HG03139 (cell line): ENCODE measurements around the gene ADAMTSL3.
"Not testable (repeated sequence)": the region's sequence is repeated elsewhere in the genome, so short reads cannot be mapped to it uniquely, and the experiment has no call there.

Source experiments
- ATAC-seq: cut with Tn5 transposase; IDR thresholded peaks from one replicate; pipeline ENCODE4 v1.9.1; 2021; ENCODE audit not compliant: unreplicated experiment

ADAMTSL3 gene

GRCh38 chr15:84079325-84079884 lies 425.5 kb downstream of the ADAMTSL3 start:
- ATAC-seq, result not testable (repeated sequence)

DNA sequence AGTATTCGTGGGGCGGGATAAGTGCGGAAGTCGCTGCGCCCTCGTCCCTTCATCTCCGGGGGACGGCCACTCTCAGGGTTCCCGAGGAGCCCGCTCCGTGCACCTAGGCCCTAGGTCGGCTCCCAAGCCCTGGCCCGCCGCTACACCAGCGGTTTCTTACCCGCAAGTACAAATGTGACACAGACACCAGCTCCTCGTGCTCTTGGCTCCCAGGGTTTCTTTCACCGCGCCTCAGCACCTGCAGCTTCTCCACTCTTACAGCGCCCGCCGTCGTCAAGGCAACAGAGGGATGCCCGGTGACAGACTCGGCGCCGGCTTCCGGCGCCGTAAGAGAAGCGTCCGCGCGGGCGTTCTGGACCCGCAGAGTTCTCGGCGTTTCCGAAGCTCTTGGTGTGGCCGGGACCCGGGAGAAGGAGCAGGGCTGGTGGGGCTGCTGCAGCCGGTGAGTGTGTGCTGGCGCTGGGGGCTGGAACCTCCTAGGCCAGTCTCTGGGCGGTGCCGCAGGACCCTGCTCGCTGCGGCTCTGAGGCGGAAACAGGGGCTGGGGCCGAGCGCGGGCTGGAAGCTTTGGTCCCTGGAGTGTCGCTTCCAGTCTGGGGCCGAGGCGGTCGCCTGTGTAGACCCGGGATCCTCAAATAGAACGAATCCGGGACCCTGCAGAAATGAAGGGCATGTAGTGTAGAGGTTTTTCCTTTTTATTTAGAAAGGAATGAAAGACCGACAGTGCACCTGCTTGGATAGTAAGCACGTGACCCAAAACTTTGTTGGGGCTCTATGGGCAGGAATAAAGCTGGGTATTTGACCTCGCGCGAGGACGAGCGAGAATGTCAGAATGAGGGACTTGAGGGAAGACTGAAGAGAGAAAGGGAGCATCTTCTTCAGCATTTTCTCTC lies 426.2 kb downstream of the ADAMTSL3 start:
- peak; percentile 81 for ATAC-seq

DNA sequence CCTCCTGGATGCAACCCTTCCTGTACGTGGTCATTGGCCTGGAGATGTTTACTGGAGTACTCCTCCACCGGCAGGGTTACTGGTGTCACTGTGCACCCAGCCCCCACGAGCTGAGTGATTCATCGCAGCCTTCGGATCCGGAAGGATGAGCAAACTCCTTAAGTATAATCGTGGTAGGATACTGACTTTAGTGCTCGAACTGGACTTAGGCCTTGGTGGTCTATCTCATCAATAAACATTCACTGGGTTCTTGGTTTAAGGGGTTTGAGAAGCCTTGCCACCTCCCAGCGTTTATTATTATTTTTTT lies 426.8 kb downstream of the ADAMTSL3 start:
- not testable (repeated sequence) for ATAC-seq

DNA sequence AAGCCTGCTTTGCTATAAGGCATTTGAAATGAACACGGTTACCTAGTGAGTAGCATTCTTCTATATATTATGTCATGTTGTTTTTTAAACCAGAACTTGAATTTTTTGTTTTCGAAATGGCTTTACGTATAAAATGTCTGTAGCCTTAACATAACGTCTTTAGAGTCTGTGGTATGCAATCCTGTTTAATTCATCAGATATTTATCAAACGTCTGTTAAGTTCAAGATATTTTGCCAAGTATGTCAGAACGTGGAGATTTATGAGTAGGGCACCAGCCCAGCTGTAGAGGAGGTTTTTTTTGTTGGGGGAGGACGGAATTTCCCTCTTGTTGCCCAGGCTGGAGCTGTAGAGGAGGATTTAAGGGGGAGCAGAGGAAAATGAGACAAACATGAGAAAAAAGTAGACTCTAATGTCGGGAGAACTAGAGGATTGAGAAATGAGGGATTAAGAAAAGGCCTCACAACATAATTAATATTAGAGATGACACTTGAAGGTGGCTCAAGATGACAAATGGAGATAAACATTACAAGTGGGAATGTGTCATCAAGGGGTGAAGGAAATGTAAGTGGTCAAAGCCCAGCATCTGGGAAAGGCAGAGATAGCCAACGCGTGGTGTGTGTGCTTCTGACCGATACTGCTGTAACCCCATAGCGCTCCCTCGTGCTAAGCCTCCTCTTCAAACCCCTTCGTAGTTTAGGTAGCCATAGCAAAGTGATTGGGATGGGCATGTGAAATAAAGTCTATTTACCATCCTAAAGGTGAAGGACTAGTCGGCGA lies 427.7 kb downstream of the ADAMTSL3 start:
- ATAC-seq, result no peak

DNA sequence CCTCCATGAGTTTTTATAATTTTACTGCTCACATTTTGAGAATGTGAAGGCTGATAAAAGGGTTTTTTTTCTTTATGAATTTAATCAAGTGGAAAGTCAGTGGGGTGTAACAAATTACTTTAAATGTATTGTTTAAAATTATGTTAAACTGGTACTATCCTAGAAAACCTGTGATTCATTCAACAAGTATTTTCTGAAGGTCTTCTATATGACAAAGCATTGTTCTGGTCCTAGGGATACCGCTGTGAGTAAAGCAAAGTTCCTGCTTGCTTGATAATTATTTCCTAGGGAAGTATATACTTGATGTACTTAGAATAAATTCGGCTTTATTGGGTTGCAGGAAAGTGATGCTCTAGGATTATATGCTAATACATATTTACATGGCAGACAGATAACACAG lies 428.8 kb downstream of the ADAMTSL3 start:
- ATAC-seq, result no peak

GRCh38 chr15:84086071-84086470 lies 432.1 kb downstream of the ADAMTSL3 start:
- ATAC-seq, result not testable (repeated sequence)
